ENCODE data around the gene GLOD4. TPM values are rescaled to one million over a fixed set of nuclear protein-coding genes. Genes with fewer than 3 reads are reported as not detected.
A peak's percentile ranks its signal among the peaks of the same experiment; 100 is the strongest.

Gene GLOD4
- total RNA-seq, 1 donor from 2014 or later, result 124 TPM

DNA sequence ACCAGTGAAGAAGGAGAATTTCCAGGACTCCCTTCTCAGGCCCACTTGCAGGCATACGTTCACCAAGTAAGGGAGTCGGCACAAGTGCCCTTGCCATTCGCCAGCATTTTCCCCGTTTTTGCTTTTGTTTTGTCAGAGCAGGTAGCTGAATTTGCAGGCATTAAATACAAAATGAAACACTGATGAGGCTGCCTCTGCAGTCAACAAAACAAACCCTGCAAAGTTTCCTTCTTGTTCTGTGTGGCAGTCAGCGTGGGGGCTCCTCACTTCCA is 7.8 kb downstream of the GLOD4 start:
- no peak for DNase-seq (ENCODE audit: low read depth, low spot score)
- TF ChIP-seq CTCF (conservative IDR thresholded peaks at IDR 0.05), result no peak
- no peaks in the 10 kb centered on the region for H3K27me3 Mint-ChIP-seq (ENCODE audit: low read depth)
- peak overlapping the region; percentile 89 for H3K27ac Mint-ChIP-seq (ENCODE audit: unreplicated experiment)
- H3K4me1 Mint-ChIP-seq, result peaks cover 33% of the 10 kb centered on the region
- peak overlapping the region; percentile 72 for H3K4me3 Mint-ChIP-seq
- H3K9me3 Mint-ChIP-seq, result no peaks in the 10 kb centered on the region
- peaks cover 18% of the 10 kb centered on the region for H3K36me3 Mint-ChIP-seq (ENCODE audit: low read depth)

DNA sequence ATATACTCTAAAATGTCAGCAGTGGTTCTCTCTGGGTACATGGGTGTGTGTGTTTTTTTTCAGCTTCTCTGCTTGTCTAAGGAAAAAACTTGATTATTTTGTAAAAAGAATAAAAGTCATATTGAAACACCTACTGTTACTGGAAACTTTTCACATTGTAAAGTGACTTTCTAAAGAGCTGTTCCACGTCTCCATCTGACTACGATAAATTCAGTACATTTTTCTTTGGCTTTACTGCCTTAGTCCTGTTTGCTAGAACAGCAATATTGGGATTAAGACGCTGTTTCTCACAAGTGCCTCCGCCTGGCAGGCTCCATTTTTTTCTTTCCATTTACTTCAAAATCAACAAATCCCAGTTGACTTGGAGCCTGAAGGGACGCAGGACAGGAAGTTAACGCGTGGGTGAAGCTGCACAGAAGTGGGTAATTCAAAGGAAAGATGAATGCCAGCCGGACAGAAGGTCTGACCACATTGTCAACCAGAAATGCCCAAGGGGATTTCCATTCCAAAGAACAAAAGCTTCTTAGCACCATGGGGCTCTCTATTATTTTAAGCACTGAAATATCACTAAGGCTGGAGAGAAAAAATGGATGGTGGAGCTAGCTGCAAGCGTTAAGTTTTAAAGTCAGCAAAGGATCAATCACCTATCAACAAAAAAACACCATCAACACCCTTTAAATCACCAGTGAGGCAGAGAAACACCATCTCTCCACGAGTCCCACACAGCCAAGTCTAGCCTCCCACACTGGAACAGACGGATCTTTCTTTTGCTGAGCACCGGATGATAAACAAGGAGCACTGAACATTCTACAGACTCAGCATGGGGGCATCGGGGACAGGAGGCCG is 8.4 kb downstream of the GLOD4 start:
- peak overlapping the region; percentile 72 for H3K4me3 Mint-ChIP-seq
- no peaks in the 10 kb centered on the region for H3K9me3 Mint-ChIP-seq
- TF ChIP-seq CTCF (conservative IDR thresholded peaks at IDR 0.05), result no peak
- peak overlapping the region; percentile 89 for H3K27ac Mint-ChIP-seq (ENCODE audit: unreplicated experiment)
- no peak for DNase-seq (ENCODE audit: low read depth, low spot score)
- peaks cover 22% of the 10 kb centered on the region for H3K36me3 Mint-ChIP-seq (ENCODE audit: low read depth)
- no peaks in the 10 kb centered on the region for H3K27me3 Mint-ChIP-seq (ENCODE audit: low read depth)
- H3K4me1 Mint-ChIP-seq, result peaks cover 33% of the 10 kb centered on the region

GRCh38 chr17:773016-773415 is 9.1 kb downstream of the GLOD4 start:
- Mint-ChIP-seq H3K4me3 (peak overlapping the region; percentile 56), H3K27ac (ENCODE audit: unreplicated experiment) (peak overlapping the region; percentile 95), H3K9me3 (no peaks in the 10 kb centered on the region), H3K36me3 (ENCODE audit: low read depth) (peaks cover 24% of the 10 kb centered on the region), H3K4me1 (peaks cover 33% of the 10 kb centered on the region), H3K27me3 (ENCODE audit: low read depth) (no peaks in the 10 kb centered on the region)
- no peak for TF ChIP-seq CTCF (conservative IDR thresholded peaks at IDR 0.05)
- DNase-seq (ENCODE audit: low read depth, low spot score), result no peak

- Mint-ChIP-seq H3K36me3 (ENCODE audit: low read depth) (peaks cover 29% of the 10 kb centered on the region), H3K4me1 (peaks cover 1% of the 10 kb centered on the region), H3K4me3 (no peak overlapping the region), H3K27me3 (ENCODE audit: low read depth) (no peaks in the 10 kb centered on the region), H3K27ac (ENCODE audit: unreplicated experiment) (no peak overlapping the region), H3K9me3 (no peaks in the 10 kb centered on the region)
- no peak for TF ChIP-seq CTCF (conservative IDR thresholded peaks at IDR 0.05)
- no peak for DNase-seq (ENCODE audit: low read depth, low spot score)
Observed at GRCh38 chr17:767076-767475, 15.0 kb downstream of the GLOD4 start.

GRCh38 chr17:760371-760770 is 21.7 kb downstream of the GLOD4 start:
- no peak for DNase-seq (ENCODE audit: low read depth, low spot score)
- no peak overlapping the region for H3K27ac Mint-ChIP-seq (ENCODE audit: unreplicated experiment)
- H3K4me1 Mint-ChIP-seq, result peaks cover 15% of the 10 kb centered on the region
- H3K4me3 Mint-ChIP-seq, result peak overlapping the region; percentile 35
- H3K9me3 Mint-ChIP-seq, result no peaks in the 10 kb centered on the region
- TF ChIP-seq CTCF (conservative IDR thresholded peaks at IDR 0.05), result no peak
- H3K36me3 Mint-ChIP-seq (ENCODE audit: low read depth), result peaks cover 39% of the 10 kb centered on the region
- no peaks in the 10 kb centered on the region for H3K27me3 Mint-ChIP-seq (ENCODE audit: low read depth)
